GM18873 (cell line): Measurements from ENCODE around the gene LRRC38.
"Not testable (repeated sequence)": the region's sequence is repeated elsewhere in the genome, so short reads cannot be mapped to it uniquely, and the experiment has no call there.

Experiments
- ATAC-seq: cut with Tn5 transposase; IDR thresholded peaks from one replicate; pipeline ENCODE4 v1.9.1; 2021; ENCODE audit warnings: mild to moderate bottlenecking, moderate library complexity, moderate number of reproducible peaks; ENCODE audit not compliant: unreplicated experiment, low FRiP score

The LRRC38 gene, protein sequence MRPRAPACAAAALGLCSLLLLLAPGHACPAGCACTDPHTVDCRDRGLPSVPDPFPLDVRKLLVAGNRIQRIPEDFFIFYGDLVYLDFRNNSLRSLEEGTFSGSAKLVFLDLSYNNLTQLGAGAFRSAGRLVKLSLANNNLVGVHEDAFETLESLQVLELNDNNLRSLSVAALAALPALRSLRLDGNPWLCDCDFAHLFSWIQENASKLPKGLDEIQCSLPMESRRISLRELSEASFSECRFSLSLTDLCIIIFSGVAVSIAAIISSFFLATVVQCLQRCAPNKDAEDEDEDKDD

DNA sequence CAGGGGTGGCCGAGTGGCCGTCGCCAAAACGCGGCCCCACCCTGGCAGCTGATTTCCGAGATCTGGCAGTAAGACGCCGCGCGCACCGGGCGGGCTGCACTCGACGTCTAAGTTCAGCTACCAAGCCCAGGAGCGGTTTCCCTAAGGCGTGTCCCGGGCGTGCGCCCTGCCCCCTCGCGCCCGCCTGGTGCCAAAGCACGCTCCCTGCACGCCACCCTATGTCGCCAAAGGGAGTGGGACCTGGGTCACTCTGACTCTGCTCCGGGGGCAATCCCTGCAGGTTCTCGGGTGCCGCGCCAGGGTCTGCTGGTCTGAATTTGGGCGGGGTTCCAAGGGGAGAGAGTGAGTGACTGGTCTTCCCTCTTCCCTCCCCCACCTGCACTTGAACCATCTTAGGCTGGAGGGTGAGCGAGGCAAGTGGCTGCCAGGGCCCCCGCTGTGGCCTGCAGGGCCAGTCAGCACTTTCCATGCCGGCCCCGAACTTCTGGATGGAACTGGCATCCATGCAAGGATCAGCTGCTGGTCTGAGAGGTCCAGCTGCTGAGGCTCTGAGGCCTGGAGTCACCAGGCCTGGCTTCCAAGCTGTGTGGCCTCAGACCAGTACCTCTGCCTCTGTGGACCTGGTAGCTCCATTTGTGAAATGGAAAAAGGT, at the start of gene LRRC38:
Gene LRRC38, minus strand, starts transcription at position 109 of the 652 bp plus-strand sequence. CDS start 410 bp downstream, outside the sequence.
- ATAC-seq: no peak

DNA sequence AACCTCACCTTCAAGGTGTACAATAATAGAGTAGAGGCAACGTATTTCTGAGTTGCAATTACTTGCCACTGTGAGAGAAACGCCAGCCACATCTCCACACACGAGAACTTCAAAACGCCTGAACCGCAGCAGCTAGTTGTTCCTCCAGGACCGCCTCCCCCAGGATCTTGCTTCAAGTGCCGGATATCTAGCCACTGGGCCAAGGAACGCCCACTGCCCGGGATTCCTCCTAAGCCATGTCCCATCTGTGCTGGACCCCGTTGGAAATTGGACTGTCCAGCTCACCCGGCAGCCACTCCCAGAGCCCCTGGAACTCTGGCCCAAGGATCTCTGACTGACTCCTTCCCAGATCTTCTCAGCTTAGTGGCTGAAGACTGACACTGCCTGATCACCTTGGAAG, 49.2 kb upstream of the LRRC38 start:
- not testable (repeated sequence) for ATAC-seq

DNA sequence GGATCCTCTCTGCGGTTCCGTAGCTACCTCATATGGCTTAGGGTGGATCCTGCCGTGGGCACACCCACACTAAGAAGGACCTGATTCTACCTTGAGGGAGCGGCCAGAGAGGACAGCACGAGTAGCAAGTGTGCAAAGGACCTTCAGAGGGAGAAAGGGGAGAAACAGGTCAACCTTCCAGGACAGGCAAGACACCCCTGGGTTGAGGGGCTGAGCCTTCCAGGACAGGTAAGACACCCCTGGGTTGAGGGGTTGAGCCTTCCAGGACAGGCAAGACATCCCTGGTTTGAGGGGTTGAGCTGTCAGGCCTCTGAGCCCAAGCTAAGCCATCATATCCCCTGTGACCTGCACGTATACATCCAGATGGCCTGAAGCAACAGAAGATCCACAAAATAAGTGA, 46.7 kb upstream of the LRRC38 start:
- ATAC-seq: no peak

DNA sequence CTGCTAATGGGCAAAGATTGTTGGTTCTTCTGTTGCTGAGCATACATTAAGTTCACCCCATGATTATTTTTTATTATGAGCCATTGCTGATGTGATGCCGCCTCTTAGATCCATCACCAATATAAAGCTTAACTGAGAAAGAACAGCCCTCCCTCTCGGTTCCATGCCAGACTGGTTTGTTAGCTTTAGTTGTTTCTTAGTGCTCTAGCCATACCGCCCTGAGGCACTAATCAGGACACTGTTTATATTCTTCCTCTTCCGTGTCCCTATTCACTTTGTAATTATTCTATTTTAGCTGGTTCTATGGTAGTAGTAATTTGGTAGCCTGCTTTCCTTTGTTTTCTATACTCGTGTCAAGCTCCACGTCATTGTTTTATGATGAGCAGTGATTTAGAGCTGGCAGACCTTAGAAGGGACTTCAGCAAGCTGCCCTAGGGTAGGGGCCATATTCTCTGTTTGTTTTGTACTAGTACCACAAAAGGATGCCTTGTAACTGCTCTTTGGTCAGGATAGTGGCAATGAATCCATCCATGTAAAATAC, 42.5 kb upstream of the LRRC38 start:
- ATAC-seq: no peak

DNA sequence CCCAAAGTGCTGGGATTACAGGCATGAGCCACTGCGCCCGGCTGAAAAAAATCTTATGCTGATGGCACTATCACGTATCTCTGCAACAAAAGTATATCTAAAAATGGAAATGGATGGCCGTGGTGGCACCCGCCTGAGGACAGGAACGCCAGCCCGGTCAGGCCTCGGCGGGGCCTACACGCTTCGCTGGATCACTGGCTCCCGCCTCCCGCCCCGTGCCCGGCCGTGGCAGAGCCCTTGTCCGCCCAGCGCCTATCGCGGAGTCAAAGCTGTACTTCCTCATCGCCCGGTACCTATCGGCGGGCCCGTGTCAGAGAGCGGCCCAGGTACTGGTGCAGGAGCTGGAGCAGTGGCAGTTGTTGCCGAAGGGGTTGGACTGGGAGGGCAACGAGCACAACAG, 41.0 kb upstream of the LRRC38 start:
- no peak for ATAC-seq

DNA sequence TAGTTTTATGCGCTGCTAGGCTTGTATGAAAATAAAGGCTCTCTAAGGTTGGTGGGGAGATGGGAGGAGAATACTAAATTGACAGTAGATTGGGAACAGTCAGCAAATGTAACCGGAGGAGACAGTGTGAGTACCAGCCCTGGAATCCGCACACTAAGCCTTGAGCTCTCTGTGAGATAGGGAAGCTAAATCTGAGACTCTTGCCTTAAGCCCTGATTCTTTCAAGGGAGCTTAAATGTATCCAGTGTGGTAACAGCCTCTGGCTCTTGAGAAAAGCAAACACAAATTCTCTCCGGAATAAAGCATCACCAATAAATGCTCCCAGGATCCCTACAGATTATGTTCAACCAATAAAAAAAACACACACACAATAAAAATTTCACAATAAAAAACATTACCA, 36.9 kb upstream of the LRRC38 start:
- no peak for ATAC-seq

DNA sequence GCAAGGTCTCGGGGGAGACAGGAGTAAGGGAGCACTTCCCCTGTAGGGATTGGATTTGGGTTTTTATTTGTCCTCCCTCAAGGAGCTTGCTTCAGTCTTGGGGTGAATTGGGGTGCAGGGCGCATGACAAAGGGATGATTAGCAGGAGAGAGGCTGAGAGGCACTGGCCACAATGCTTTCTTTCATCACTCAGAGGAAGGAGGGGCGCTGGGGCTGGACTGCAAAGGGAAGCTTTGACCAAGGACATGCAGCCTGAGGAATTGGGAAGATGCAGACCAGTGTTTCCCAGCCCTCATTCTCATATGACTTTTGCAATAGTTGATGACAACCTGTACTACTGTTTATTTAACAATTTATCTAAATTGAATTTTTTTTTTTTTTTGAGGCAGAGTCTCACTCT, 35.7 kb upstream of the LRRC38 start:
- ATAC-seq: no peak

DNA sequence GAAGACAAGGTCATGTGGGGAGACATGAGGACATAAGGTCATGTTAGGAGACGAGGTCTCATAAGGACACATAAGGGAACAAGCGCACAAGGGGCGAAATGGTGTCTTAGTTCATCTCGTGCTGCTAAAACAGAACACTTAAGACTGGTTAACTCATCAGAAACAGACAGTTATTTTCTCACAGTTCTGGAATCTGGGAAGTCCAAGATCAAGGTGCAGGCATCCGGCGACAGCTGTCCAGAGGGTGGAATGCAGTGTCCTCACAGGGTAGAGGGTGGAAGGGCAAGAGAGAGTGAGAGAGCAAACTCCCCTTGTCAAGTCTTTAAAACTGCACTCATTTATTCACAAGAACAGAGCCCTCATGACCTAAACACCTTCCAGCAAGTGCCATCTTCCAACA, 35.2 kb upstream of the LRRC38 start:
- no peak for ATAC-seq

DNA sequence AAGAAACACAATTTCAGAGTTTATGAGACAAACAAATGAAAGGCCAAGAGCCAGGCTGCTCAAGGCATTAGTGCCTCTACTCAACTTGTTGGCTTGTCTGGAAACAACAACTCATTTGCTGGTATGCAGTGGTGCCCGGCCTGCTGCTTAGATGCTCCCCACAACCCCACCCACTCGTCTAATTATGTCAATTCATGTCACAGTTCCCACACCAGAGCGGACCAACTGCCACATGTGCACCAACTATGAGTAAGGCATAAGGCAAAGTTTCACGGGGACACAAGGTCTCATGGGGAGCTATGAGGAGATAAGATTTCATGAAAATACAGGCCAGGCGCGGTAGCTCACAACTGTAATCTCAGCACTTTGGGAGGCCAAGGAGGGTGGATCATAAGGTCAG, 34.5 kb upstream of the LRRC38 start:
- no peak for ATAC-seq

DNA sequence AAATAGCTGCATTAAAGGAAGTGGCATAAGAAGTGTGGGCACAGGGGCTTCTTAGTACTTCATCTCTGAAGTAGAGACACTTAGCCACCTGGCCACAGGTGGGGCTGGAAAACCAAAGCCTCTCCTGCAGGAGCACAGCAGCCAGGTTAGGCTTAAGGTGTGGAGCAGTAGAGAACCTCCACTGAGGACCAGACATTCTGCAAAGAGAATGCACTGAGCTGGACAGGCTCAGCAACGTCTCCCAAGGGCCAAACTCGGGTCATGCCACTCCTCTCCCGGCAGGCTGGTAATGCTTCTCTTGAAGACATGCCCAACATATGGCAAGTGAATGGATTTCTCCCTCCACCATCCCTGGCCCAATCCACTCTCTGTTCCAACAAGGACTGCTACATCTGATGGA, 33.0 kb upstream of the LRRC38 start:
- ATAC-seq: no peak

DNA sequence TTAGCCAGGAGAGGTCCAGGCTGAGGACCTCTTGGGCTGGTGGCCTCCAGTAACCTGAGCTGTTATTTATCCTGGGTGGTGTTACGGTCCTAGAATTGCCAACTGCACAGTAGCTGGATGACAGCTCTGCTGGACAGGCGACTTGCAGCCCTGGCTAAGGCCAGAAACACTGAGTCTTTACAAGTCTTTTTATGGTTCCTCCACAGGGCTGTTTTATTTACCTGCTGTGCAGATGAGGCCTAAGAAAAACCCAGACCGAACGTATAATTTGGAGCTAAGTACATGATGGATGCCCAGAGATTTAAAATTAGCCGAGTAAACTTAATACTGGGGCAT, 30.4 kb upstream of the LRRC38 start:
- no peak for ATAC-seq

DNA sequence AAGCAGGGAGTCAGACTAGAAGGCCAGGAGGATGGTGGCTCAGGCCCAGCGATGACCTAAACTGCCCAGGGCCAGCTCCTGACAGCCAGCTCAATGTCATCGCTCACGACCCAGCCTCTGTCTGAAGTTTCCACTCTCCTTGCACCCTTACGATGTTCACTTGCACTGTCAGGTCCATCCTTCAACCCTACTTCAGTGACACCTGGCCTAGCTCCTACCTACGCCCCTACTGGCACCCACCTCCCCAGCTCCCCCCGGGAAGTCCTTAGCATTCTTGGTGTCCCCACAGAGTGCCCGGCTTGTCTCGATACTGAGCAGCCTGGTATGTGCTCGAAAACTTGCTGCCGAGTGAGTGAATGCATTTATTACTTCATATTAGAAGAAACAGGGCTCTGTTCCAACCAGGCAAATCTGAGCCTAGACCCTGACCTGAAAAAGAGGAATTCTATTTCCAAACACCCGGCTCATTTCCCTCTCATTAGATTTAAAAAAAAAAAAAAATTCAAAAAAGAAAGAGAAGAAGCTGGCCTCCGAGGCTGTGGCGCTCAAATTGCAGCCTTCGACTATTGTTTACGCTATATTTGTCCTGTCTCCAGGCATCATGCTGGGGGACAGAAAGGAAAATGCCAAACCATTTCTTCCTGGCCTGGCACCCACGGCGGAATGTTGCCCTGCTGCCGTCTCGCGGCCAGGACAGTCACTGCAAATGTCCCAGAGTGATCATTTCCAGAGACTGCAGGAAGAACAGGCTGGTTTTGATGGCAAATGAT, 29.8 kb upstream of the LRRC38 start:
- no peak for ATAC-seq

DNA sequence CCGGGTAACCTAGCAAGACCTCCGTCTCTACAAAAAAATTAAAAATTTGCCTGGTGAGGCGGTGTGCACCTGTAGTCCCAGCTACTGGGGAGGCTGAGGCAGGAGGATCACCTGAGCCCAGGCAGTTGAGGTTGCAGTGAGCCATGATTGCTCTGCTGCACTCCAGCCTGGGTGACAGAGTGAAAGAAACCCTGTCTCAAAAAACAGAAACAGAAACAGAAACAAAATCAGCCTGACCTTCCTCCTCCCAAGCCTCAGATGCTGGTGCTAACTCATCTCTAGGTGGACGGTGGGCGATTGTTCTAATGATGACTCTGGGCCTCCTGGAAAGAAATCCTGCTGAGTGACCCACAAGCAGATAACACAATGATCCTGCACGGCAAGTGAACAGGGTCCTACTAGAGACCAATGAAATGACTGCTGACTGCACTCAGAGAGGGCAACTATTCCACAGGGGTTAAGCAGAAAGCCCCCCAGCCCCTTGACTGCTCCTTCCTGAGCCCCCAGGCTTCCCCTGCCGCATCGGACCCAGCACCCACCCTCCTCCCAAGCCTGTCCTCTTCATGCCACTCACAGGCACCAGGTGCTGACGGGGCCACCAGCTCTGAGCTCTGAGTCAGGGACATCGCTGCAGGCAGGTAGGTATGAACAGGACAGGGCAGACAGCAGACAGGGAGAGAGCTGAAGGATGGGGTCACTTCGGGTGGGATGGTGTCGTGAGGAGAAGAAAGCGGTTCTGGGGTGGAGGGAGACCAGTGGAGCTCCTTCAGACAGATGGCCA, 27.8 kb upstream of the LRRC38 start:
- no peak for ATAC-seq

DNA sequence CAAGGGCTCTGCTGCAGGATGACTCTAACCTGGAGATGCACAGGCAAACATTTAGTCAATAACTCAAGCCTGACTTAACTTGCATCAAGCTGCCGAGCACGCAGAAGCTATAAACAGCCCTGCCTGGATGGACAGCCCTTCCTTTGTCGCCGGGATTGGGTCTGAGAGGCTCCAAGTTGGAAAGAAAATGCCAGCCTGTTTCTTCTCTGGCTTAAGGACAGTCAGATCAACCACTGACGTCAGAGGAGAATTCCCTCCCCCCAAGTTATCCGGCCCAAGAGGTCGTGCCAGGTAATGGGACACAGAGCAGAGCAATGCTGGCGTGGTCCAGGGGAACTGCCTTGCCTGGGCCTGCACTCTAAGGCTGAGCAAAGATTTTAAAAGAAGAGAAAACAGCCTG, 27.1 kb upstream of the LRRC38 start:
- ATAC-seq: no peak

DNA sequence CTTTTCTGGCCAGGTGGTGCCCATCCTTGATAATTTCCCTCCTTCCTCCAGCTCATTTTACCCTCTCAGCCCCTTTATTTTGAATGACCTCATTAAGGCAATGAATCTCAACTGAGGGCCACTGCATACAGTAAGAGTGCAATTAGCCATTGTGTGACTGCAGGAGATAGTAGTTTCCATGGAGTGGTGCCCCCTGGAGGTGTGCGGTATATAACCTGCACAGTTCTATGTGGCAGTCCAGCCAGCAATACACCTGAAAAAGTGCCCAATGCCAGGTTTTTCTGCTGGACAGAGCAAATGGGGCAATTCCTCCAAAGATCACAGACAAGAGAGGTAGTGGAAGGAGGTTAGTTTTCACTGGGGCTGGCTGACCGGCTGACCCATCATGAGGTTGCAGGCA, 25.9 kb upstream of the LRRC38 start:
- ATAC-seq: no peak

DNA sequence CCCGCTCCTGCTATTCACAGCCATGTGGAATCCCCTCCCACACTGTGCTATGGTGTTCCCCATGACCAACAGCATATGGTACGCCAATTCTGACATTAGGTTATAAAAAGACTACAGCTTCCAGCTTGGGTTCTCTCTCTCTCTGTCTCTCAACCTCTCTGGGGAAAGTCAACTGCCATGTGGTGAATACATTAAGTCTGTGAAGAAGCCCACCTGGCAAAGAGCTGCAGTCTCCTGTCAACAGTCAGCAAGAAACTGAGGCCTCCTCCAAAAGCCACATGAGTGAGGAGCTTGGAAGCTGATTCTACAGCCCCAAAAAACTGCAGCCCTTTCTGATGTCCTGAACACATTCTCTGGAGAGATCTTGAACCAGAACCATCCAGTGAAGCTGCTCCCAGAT, 25.0 kb upstream of the LRRC38 start:
- ATAC-seq: no peak

DNA sequence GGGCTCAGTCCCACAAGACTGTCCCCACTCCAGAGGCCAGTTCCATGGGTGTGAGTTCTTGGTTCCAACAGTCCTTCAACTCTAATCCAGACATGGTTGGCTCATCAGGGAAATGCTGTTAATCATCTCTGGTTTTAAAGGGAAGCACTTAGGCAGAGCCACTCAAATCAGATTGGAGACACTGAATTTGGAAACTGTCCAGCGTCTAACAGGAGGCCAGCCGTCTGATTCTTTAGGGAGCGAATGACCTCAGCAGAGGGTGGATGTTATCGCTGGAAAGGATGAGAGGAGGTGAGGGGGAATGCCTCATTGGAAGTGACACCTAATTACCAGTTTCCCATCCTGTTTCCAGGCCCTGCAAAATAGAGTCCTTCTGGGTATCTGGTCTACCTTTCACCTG, 22.8 kb upstream of the LRRC38 start:
- no peak for ATAC-seq

DNA sequence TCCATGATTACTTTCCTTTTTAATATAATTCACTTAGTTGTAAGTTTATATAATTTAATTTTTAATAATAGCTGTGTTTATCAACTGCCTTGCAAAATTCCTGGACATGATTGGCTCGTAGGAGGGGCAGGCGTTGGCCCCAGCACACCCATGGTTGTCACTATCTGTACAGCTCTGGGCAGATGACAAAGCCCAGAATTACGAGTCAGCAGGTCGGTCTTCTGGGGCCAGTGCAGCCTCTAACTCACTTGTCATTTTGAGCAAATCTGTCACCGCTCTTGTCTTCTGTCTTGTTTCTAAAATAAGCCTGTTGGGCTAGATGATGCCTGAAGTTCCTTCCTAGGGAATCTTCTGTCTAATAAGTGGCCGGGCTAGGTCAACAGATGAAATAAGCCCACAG, 21.4 kb upstream of the LRRC38 start:
- no peak for ATAC-seq

DNA sequence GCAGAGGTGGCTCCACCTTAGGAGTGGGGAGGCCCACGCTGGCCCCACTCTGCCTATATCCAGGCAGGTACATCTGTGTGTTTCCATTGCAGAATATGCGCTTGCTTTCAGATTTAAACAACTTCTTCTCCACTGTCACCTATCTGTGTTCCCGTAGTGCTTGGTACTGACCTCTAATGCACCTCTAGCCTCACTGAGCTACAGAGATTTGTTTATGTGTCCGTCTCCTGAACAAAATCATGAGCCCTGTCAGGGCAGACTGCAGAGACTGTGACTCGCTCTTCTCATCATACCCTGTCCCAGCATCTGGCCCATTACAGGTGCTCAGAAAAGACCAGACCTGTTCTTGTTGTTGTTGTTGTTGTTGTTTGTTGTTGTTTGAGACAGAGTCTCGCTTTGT, 14.5 kb upstream of the LRRC38 start:
- no peak for ATAC-seq

DNA sequence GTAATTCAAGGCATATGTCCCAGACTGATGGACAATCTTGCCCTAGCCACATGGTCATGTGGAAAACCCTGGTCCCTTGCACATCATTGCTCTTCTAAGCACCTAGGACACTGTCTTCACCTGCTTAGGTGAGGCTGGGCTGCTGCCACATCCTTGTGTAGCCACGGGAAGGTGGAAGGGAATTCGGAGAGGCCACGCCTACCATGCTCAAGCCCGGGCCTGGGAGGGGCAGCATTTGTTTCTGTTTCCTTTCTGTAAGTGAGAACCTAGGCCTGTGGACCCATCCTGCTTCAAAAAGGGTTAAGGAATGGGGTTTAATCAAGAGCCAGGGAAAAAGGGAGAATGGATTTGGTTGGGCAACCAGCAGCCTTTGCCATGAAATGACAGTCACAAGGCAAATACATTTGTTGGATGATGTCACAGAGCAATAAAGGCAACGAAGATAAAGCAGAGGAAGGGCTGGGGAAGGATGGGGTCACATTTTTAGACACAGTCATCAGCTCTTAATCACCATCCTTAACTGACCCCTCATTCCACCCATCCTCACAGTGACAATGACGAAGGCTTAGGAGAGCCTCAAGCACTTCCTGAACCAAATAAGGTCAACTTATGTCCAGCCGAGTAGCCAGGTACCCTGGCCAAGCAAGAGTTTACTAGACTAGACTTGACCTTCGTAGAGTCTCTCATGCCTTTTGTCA, 10.1 kb upstream of the LRRC38 start:
- no peak for ATAC-seq
